ENCODE results near the gene PSMD8. TPM values are rescaled to one million over a fixed set of nuclear protein-coding genes. Genes with fewer than 3 reads are reported as not detected.

The PSMD8 gene
- total and polyA plus RNA-seq, 2 donors (not counting 3 experiments of a cell fraction or from before 2014, with no cell fraction given): 203 to 543 TPM

- TF ChIP-seq JUN (IDR thresholded peaks at IDR 0.05; ENCODE audit: borderline replicate concordance, insufficient read depth, insufficient read length, low read depth) (no peak), FOS (IDR thresholded peaks at IDR 0.05; ENCODE audit: borderline replicate concordance, insufficient read depth, low read length) (no peak), POLR2AphosphoS5 (IDR thresholded peaks at IDR 0.05; ENCODE audit: insufficient read depth, low read depth, low read length) (no peak), CTCF (IDR thresholded peaks at IDR 0.05; ENCODE audit: extremely low read depth in 1 of 2, insufficient read depth in 1 of 2, low read depth in 1 of 2, low read length in 2 of 2) (no peak), MYC (IDR thresholded peaks at IDR 0.05; ENCODE audit: low read depth, low read length) (no peak), POLR2A (IDR thresholded peaks at IDR 0.05; ENCODE audit: low read depth, low read length) (no peak), MAX (IDR thresholded peaks at IDR 0.05; ENCODE audit: insufficient read depth, insufficient read length) (no peak), EZH2 (IDR thresholded peaks at IDR 0.05; ENCODE audit: borderline replicate concordance, low read depth, low read length, severe bottlenecking) (no peak), GATA2 (IDR thresholded peaks at IDR 0.05; ENCODE audit: insufficient read depth, insufficient read length, low read depth, low read length) (no peak)
- Histone ChIP-seq H4K20me1 (replicated peaks; ENCODE audit: control insufficient read depth, extremely low read depth, insufficient read depth, low read length) (no peaks in the 10 kb centered on the region), H3K9me3 (replicated peaks; ENCODE audit: control insufficient read depth, insufficient read depth, low read length) (no peaks in the 10 kb centered on the region), H3K9me1 (replicated peaks; ENCODE audit: control insufficient read depth, extremely low read depth, insufficient read depth, low read length) (no peaks in the 10 kb centered on the region), H2AFZ (ENCODE audit: low read depth, low read length) (no peak overlapping the region), H3K9ac (replicated peaks; ENCODE audit: extremely low read depth, insufficient read depth, low read length) (no peak overlapping the region), H3K27ac (ENCODE audit: insufficient read depth, low read depth, low read length) (no peak overlapping the region), H3K79me2 (ENCODE audit: control insufficient read depth, insufficient read depth, low read length) (peaks cover 5% of the 10 kb centered on the region), H3K27me3 (ENCODE audit: control insufficient read depth in 2 of 2, insufficient read depth in 2 of 2, low read length in 2 of 2) (peaks cover 4 to 6% of the 10 kb centered on the region in 2 experiments), H3K4me2 (ENCODE audit: insufficient read depth, low read length) (no peak overlapping the region), H3K4me3 (replicated peaks in 1 of 3; ENCODE audit: insufficient read depth in 1 of 3, low read depth in 1 of 3, low read length in 3 of 3) (no peak overlapping the region), H3K36me3 (ENCODE audit: control insufficient read depth in 2 of 2, extremely low read depth in 1 of 2, insufficient read depth in 2 of 2, low read length in 2 of 2) (no peaks in the 10 kb centered on the region), H3K4me1 (ENCODE audit: control insufficient read depth, extremely low read depth, insufficient read depth, low read length) (peaks cover 3% of the 10 kb centered on the region)
- no peak for DNase-seq (ENCODE audit: low read depth, low spot score)
- dilution Hi-C loops (cut with MboI; ENCODE audit: extremely low pct_ligation_motif_present, low sequenced_read_pairs) (no loop called here), intact Hi-C loops (cut with micrococcal nuclease) (no loop called here)
- no TSS peak for BruUV-seq (replicated peaks)
- ChIA-PET CTCF (interaction anchor here (0.8 kb wide), 1 partner anchor 136 kb away, joined by 3 read pairs; no protein-coding TSS in a partner anchor), POLR2A (no interaction called here)
- FAIRE-seq: no peak
Observed at GRCh38 chr19:38370299-38370698, 4.1 kb upstream of the PSMD8 start.
